Subcutaneous abdominal adipose tissue (tissue), 5 donors: ENCODE results near the gene SLC13A1.

ENCODE experiments used
- H3K27ac ChIP-seq: one replicate; pipeline ENCODE4 v1.7.0; 2013; ENCODE audit warnings: low read depth, mild to moderate bottlenecking, inconsistent platforms, low read length, moderate library complexity
- H3K27me3 ChIP-seq, 5 donors: one replicate each; pipeline ENCODE4 v1.7.0; 2013; ENCODE audit warnings: low read length in 5 of 5, inconsistent platforms in 1 of 5; ENCODE audit not compliant: control insufficient read depth in 5 of 5, insufficient read depth in 4 of 5
- H3K36me3 ChIP-seq, 5 donors: one replicate each; pipeline ENCODE4 v1.7.0; 2013; ENCODE audit warnings: low read length in 5 of 5; ENCODE audit not compliant: control insufficient read depth in 5 of 5, insufficient read depth in 5 of 5
- H3K4me1 ChIP-seq, 5 donors: one replicate each; pipeline ENCODE4 v1.7.0; 2013; ENCODE audit warnings: low read length in 5 of 5, mild to moderate bottlenecking in 3 of 5, moderate library complexity in 1 of 5; ENCODE audit not compliant: control insufficient read depth in 5 of 5, insufficient read depth in 5 of 5
- H3K4me3 ChIP-seq, 5 donors: one replicate each; pipeline ENCODE4 v1.7.0; 2013; ENCODE audit warnings: low read length in 5 of 5, low read depth in 1 of 5
- H3K9ac ChIP-seq, 5 donors: one replicate each; pipeline ENCODE4 v1.7.0; 2013; ENCODE audit warnings: low read length in 5 of 5, mild to moderate bottlenecking in 4 of 5, moderate library complexity in 3 of 5
- H3K9me3 ChIP-seq, 5 donors: one replicate each; pipeline ENCODE4 v1.7.0; 2013; ENCODE audit warnings: low read length in 5 of 5; ENCODE audit not compliant: control insufficient read depth in 5 of 5
- donor health status: healthy.
- donor health status: healthy.
- donor health status: healthy.
- donor health status: healthy.
- donor health status: healthy.

The SLC13A1 gene

DNA sequence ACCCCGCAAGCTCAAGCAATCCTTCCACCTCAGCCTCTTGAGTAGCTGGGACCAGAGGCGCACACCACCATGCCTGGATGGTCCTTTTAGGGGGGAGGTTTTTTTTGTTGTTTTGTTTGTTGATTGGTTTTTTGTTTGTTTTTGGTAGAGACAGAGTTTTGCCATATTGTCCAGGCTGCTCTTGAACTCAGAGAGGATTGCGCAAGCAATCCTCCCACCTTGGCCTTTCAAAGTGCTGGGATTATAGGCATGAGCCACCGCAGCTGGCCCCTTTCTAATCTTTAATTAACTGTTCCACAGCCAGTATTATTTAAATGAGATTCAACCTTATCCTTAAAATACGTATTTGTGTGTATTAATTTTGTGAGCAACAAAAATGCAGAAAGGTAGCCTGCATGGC is 65.8 kb downstream of the SLC13A1 start:
- H3K27me3 ChIP-seq, result no peaks in the 10 kb centered on the region
- H3K4me3 ChIP-seq, result no peak overlapping the region
- no peak overlapping the region for H3K27ac ChIP-seq

GRCh38 chr7:123131961-123132360 is 67.8 kb downstream of the SLC13A1 start:
- Histone ChIP-seq H3K4me3 (no peak overlapping the region), H3K4me1 (no peaks in the 10 kb centered on the region), H3K36me3 (no peaks in the 10 kb centered on the region), H3K9me3 (no peaks in the 10 kb centered on the region), H3K27ac (no peak overlapping the region), H3K27me3 (no peaks in the 10 kb centered on the region), H3K9ac (no peak overlapping the region)

More for the DNA sequence above, 65.8 kb downstream of the SLC13A1 start:
- Histone ChIP-seq H3K4me1 (no peaks in the 10 kb centered on the region), H3K9me3 (no peaks in the 10 kb centered on the region), H3K9ac (no peak overlapping the region), H3K36me3 (no peaks in the 10 kb centered on the region)

DNA sequence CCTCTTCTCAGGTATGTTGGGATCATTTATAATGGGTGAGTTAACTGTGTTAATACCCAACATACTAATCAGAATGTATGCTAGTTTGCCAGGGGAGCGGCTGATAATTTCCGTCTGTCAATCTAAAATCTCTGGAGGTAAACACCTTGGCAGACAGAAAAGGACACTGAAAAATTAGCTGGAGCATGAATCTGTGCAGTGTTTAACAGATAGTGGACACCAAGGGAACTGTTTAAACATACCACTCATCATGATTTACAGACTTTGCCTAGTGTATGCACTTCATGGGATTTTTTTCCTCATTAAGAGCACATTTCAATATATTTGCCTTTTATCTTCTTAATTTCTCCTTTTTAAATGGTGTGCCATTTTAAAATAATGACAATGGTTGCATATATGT is 68.2 kb downstream of the SLC13A1 start:
- Histone ChIP-seq H3K36me3 (no peaks in the 10 kb centered on the region), H3K4me3 (no peak overlapping the region), H3K4me1 (no peaks in the 10 kb centered on the region), H3K27me3 (no peaks in the 10 kb centered on the region), H3K9ac (no peak overlapping the region), H3K9me3 (no peaks in the 10 kb centered on the region), H3K27ac (no peak overlapping the region)

DNA sequence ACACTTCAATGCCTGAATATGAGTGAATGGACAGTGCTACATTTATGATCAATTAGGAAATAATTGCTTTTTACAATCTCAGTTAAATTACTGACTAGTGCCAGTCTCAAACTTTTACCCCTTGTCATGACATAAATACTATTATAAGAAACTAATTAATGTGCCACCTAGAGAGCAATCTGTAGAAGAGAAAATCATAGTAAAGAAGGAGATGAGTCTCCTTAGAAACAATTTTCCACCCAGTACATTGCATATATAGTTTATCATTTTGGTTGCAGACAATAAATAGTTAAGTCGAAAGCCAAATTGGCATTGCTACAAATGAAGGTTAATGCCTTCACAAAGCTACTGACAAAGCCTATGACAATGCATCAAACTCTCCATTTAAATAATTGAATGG is 68.6 kb downstream of the SLC13A1 start:
- Histone ChIP-seq H3K27ac (no peak overlapping the region), H3K9ac (no peak overlapping the region), H3K27me3 (no peaks in the 10 kb centered on the region), H3K36me3 (no peaks in the 10 kb centered on the region), H3K4me1 (no peaks in the 10 kb centered on the region), H3K9me3 (no peaks in the 10 kb centered on the region), H3K4me3 (no peak overlapping the region)

GRCh38 chr7:123126691-123127090 is 73.1 kb downstream of the SLC13A1 start:
- Histone ChIP-seq H3K9me3 (no peaks in the 10 kb centered on the region), H3K4me3 (no peak overlapping the region), H3K27ac (no peak overlapping the region), H3K27me3 (no peaks in the 10 kb centered on the region), H3K4me1 (peaks cover 0 to 12% (median 3%) of the 10 kb centered on the region in 5 donors), H3K9ac (no peak overlapping the region), H3K36me3 (no peaks in the 10 kb centered on the region)

GRCh38 chr7:123126171-123126570 is 73.6 kb downstream of the SLC13A1 start:
- no peak overlapping the region for H3K4me3 ChIP-seq
- H3K4me1 ChIP-seq, result peaks cover 0 to 12% (median 3%) of the 10 kb centered on the region in 5 donors
- H3K9me3 ChIP-seq, result no peaks in the 10 kb centered on the region
- no peaks in the 10 kb centered on the region for H3K36me3 ChIP-seq
- no peak overlapping the region for H3K9ac ChIP-seq
- no peak overlapping the region for H3K27ac ChIP-seq
- H3K27me3 ChIP-seq, result no peaks in the 10 kb centered on the region

DNA sequence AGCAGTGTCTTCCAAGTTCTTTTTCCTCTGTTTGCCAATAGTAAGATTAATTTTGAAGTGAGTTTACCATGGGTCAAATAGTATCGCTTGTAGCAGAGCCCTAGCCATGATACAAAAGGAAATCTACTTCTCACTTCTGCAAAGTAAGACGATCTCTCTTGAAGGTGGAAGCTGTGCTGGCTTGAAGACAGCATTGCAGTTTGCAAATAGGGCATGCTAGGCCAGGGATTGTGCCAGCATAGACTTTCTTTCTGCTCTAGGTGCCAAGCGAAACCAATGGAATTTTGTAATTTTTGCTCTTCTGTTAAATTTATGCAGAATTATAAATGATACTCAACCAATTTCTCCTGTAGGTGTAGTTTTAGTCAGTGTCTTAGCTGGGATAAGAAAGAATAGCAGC is 74.5 kb downstream of the SLC13A1 start:
- no peaks in the 10 kb centered on the region for H3K36me3 ChIP-seq
- H3K4me3 ChIP-seq, result no peak overlapping the region
- H3K4me1 ChIP-seq, result peaks cover 0 to 12% (median 3%) of the 10 kb centered on the region in 5 donors
- no peaks in the 10 kb centered on the region for H3K27me3 ChIP-seq
- no peak overlapping the region for H3K9ac ChIP-seq
- no peak overlapping the region for H3K27ac ChIP-seq
- no peaks in the 10 kb centered on the region for H3K9me3 ChIP-seq

DNA sequence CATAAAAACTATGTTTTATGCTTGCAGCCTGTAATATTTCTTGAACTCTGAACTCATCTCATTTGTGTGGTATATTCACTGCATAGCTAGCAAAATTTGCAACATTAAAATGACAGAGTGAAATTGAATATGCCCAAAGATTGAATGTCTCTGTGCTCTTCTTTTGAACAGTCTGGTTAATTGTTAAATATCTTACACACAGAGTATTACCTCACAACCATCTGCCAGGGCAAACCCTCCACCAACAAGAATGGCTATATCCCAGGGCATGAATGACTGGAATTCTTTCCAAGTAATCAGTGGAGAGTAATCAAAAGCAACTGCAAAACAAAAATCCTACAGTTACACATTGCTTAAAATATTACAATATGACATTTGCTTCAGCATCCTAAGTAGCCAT is 76.9 kb downstream of the SLC13A1 start:
- Histone ChIP-seq H3K27ac (no peak overlapping the region), H3K9me3 (no peaks in the 10 kb centered on the region), H3K4me3 (no peak overlapping the region), H3K27me3 (no peaks in the 10 kb centered on the region), H3K9ac (no peak overlapping the region), H3K36me3 (no peaks in the 10 kb centered on the region), H3K4me1 (peaks cover 0 to 12% (median 3%) of the 10 kb centered on the region in 5 donors)

GRCh38 chr7:123120286-123120685 is 79.5 kb downstream of the SLC13A1 start:
- H3K36me3 ChIP-seq, result no peaks in the 10 kb centered on the region
- H3K27ac ChIP-seq, result no peak overlapping the region
- no peak overlapping the region for H3K4me3 ChIP-seq
- peaks cover 0 to 10% (median 3%) of the 10 kb centered on the region in 5 donors for H3K4me1 ChIP-seq
- H3K9me3 ChIP-seq, result no peaks in the 10 kb centered on the region
- H3K9ac ChIP-seq, result no peak overlapping the region
- no peaks in the 10 kb centered on the region for H3K27me3 ChIP-seq

DNA sequence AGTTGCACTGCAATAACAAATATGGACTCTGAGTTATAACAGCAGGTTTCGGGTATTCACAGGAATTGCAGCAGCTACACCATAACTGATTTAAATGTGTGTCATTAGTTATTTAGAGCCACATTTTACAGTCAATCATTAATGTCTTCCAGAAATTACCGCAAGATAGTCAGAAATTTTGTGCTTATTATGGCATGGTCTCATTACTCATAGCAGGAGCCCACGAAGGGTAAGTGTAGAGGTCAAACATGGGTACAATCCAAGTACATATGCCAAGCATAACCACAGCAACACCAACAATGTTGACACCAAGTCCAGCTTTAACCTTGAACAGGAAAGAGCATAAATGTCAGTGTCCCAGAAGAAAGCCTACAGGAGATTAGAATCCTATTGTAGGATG is 84.4 kb downstream of the SLC13A1 start:
- no peaks in the 10 kb centered on the region for H3K9me3 ChIP-seq

DNA sequence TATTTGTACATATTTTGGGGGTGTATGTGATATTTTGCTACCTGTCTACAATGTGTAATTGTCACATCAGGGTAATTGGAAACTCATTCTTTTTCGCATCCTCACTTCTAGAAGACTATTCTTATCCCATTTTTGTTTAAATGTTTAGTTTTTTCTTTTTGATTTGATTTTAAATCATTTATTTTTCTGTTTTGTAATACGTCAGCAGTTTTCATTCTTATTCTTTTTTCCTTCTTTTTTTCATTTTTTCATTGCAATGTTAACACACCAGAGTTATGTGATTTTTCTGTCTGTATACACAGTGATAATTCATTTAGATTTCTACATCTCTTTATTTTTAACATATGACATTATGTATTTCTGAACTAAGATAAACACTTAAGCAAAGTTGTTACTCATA is 85.5 kb downstream of the SLC13A1 start:
- H3K36me3 ChIP-seq, result no peaks in the 10 kb centered on the region
- H3K9ac ChIP-seq, result no peak overlapping the region
- H3K27ac ChIP-seq, result no peak overlapping the region
- no peaks in the 10 kb centered on the region for H3K27me3 ChIP-seq
- H3K4me3 ChIP-seq, result no peak overlapping the region
- H3K4me1 ChIP-seq, result no peaks in the 10 kb centered on the region
- peaks cover 0 to 5% (median 2%) of the 10 kb centered on the region in 5 donors for H3K9me3 ChIP-seq

More for the DNA sequence above, 84.4 kb downstream of the SLC13A1 start:
- Histone ChIP-seq H3K27me3 (no peaks in the 10 kb centered on the region), H3K27ac (no peak overlapping the region), H3K4me3 (no peak overlapping the region), H3K36me3 (no peaks in the 10 kb centered on the region), H3K9ac (no peak overlapping the region), H3K4me1 (no peaks in the 10 kb centered on the region)
